ENCODE data around the gene FAM3A. TPM values are rescaled to one million over a fixed set of nuclear protein-coding genes. Genes with fewer than 3 reads are reported as not detected.

FAM3A gene
- total RNA-seq, 1 experiment from 2014 or later, result 88.8 TPM

DNA sequence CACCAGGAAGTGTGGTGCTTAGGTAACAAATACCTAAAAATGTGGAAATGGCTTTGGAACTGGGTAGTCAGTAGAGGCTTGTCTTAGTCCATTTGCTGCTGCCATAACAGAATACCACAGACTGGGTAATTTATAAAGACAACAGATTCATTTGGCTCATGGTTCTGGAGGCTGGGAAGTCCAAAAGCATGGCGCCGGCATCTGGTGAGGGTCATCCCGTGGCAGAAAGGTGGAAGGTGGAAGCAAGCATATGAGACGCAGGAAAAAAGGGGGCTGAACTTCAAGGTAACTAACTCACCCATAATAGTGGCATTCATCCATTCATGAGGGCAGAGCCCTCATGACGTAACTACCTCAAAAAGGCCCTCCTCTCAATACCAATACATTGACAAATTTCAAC is 6.6 kb downstream of the FAM3A start:
- in situ Hi-C loops (cut with HindIII; ENCODE audit: low pct_unique_long_range_greater_than_20kb, low sequenced_read_pairs), result no loop called here
- Histone ChIP-seq H3K27me3 (ENCODE audit: control insufficient read depth, insufficient read depth, low read length) (no peaks in the 10 kb centered on the region), H3K4me1 (ENCODE audit: control insufficient read depth, insufficient read depth, low read length) (no peaks in the 10 kb centered on the region), H3K36me3 (ENCODE audit: control insufficient read depth, insufficient read depth, low read length) (no peaks in the 10 kb centered on the region), H3K27ac (ENCODE audit: low read length) (no peak overlapping the region), H3K4me3 (ENCODE audit: low read depth in 2 of 2, low read length in 2 of 2) (no peak overlapping the region), H3K9me3 (ENCODE audit: control insufficient read depth, insufficient read depth, low read depth, low read length) (no peaks in the 10 kb centered on the region)
- ChIA-PET CTCF (no interaction called here), POLR2A (no interaction called here)
- TF ChIP-seq POLR2AphosphoS5 (IDR thresholded peaks at IDR 0.05; ENCODE audit: low read depth, low read length), result no peak
- no peak for TF ChIP-seq TCF7L2 (IDR thresholded peaks at IDR 0.05; ENCODE audit: low read depth, low read length)
- TF ChIP-seq, protein P1, sequence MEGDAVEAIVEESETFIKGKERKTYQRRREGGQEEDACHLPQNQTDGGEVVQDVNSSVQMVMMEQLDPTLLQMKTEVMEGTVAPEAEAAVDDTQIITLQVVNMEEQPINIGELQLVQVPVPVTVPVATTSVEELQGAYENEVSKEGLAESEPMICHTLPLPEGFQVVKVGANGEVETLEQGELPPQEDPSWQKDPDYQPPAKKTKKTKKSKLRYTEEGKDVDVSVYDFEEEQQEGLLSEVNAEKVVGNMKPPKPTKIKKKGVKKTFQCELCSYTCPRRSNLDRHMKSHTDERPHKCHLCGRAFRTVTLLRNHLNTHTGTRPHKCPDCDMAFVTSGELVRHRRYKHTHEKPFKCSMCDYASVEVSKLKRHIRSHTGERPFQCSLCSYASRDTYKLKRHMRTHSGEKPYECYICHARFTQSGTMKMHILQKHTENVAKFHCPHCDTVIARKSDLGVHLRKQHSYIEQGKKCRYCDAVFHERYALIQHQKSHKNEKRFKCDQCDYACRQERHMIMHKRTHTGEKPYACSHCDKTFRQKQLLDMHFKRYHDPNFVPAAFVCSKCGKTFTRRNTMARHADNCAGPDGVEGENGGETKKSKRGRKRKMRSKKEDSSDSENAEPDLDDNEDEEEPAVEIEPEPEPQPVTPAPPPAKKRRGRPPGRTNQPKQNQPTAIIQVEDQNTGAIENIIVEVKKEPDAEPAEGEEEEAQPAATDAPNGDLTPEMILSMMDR (IDR thresholded peaks at IDR 0.05), result no peak
- TF ChIP-seq, protein P2, sequence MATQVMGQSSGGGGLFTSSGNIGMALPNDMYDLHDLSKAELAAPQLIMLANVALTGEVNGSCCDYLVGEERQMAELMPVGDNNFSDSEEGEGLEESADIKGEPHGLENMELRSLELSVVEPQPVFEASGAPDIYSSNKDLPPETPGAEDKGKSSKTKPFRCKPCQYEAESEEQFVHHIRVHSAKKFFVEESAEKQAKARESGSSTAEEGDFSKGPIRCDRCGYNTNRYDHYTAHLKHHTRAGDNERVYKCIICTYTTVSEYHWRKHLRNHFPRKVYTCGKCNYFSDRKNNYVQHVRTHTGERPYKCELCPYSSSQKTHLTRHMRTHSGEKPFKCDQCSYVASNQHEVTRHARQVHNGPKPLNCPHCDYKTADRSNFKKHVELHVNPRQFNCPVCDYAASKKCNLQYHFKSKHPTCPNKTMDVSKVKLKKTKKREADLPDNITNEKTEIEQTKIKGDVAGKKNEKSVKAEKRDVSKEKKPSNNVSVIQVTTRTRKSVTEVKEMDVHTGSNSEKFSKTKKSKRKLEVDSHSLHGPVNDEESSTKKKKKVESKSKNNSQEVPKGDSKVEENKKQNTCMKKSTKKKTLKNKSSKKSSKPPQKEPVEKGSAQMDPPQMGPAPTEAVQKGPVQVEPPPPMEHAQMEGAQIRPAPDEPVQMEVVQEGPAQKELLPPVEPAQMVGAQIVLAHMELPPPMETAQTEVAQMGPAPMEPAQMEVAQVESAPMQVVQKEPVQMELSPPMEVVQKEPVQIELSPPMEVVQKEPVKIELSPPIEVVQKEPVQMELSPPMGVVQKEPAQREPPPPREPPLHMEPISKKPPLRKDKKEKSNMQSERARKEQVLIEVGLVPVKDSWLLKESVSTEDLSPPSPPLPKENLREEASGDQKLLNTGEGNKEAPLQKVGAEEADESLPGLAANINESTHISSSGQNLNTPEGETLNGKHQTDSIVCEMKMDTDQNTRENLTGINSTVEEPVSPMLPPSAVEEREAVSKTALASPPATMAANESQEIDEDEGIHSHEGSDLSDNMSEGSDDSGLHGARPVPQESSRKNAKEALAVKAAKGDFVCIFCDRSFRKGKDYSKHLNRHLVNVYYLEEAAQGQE (IDR thresholded peaks at IDR 0.05; ENCODE audit: insufficient read depth in 1 of 2, low read depth in 2 of 2, low read length in 1 of 2), result no peak
- no peak for TF ChIP-seq SIN3A (IDR thresholded peaks at IDR 0.05; ENCODE audit: borderline replicate concordance, insufficient read depth, low read depth, low read length)
- intact Hi-C loops (cut with micrococcal nuclease; ENCODE audit: unreplicated experiment), result no loop called here
- BruUV-seq (replicated peaks), result no TSS peak
- ATAC-seq, result no peak
- DNase-seq (ENCODE audit: low read depth, low spot score), result no peak

DNA sequence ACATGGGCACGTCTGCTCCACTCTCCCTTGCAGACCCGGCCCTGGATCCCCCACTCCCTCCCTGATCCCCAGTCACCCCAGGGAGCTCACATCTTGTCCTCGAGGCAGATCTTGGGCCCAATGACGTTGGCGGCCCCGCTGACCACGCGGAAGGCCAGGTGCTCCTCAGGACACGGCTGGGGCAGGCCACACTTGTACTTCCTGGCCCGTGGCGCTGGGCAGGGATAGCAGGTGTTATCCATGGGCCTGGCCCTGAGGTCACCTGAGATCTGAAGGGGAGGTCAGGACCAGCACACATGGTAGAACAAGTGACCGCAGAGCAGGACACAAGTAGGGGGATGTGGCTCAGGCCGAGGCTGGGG is 7.7 kb downstream of the FAM3A start:
- no peak for TF ChIP-seq TCF7L2 (IDR thresholded peaks at IDR 0.05; ENCODE audit: low read depth, low read length)
- no peak for TF ChIP-seq SIN3A (IDR thresholded peaks at IDR 0.05; ENCODE audit: borderline replicate concordance, insufficient read depth, low read depth, low read length)
- TF ChIP-seq, protein P2 (IDR thresholded peaks at IDR 0.05; ENCODE audit: insufficient read depth in 1 of 2, low read depth in 2 of 2, low read length in 1 of 2), result no peak
- TF ChIP-seq POLR2AphosphoS5 (IDR thresholded peaks at IDR 0.05; ENCODE audit: low read depth, low read length), result no peak
- TF ChIP-seq, protein P1 (IDR thresholded peaks at IDR 0.05), result no peak
- no peak overlapping the region for H3K4me3 ChIP-seq (ENCODE audit: low read depth in 2 of 2, low read length in 2 of 2)
- ATAC-seq (no peak), DNase-seq (ENCODE audit: low read depth, low spot score) (no peak)
- ChIA-PET CTCF (no interaction called here), POLR2A (no interaction called here)
- H3K9me3 ChIP-seq (ENCODE audit: control insufficient read depth, insufficient read depth, low read depth, low read length), result no peaks in the 10 kb centered on the region
- no peaks in the 10 kb centered on the region for H3K4me1 ChIP-seq (ENCODE audit: control insufficient read depth, insufficient read depth, low read length)
- in situ Hi-C loops (cut with HindIII; ENCODE audit: low pct_unique_long_range_greater_than_20kb, low sequenced_read_pairs) (no loop called here), intact Hi-C loops (cut with micrococcal nuclease; ENCODE audit: unreplicated experiment) (no loop called here)
- H3K36me3 ChIP-seq (ENCODE audit: control insufficient read depth, insufficient read depth, low read length), result no peaks in the 10 kb centered on the region
- H3K27me3 ChIP-seq (ENCODE audit: control insufficient read depth, insufficient read depth, low read length), result no peaks in the 10 kb centered on the region
- BruUV-seq (replicated peaks), result no TSS peak
- H3K27ac ChIP-seq (ENCODE audit: low read length), result no peak overlapping the region
